Mesendoderm (in vitro differentiated cells): Measurements from ENCODE around the gene PEMT.
A peak's percentile ranks its signal among the peaks of the same experiment; 100 is the strongest.

ENCODE experiments used
- DNase-seq: peaks from one replicate; pipeline ENCODE4 v3.0.0; 2013
- H2AK5ac ChIP-seq: 2 replicates; pipeline ENCODE4 v1.6.1; 2013; ENCODE audit warnings: low read length, inconsistent platforms
- H2BK120ac ChIP-seq: 2 replicates; pipeline ENCODE4 v1.6.1; 2013; ENCODE audit warnings: low read depth, mild to moderate bottlenecking, low read length, moderate library complexity, mixed read lengths
- H2BK15ac ChIP-seq: replicated peaks from 2 replicates; pipeline ENCODE4 v1.6.1; 2013; ENCODE audit warnings: low read depth, mild to moderate bottlenecking, moderate library complexity
- H2BK5ac ChIP-seq: 2 replicates; pipeline ENCODE4 v1.6.1; 2013; ENCODE audit warnings: low read length, inconsistent platforms
- H3K18ac ChIP-seq: 2 replicates; pipeline ENCODE4 v1.6.1; 2013; ENCODE audit warnings: mild to moderate bottlenecking, low read length, mixed read lengths
- H3K23ac ChIP-seq: one replicate; pipeline ENCODE4 v1.6.1; 2013; ENCODE audit warnings: low read length
- H3K27ac ChIP-seq: 2 replicates; pipeline ENCODE4 v1.5.1; 2013; ENCODE audit warnings: low read depth, mild to moderate bottlenecking, inconsistent platforms, low read length, moderate library complexity
- H3K27me3 ChIP-seq: 2 replicates; pipeline ENCODE4 v1.6.1; 2013; ENCODE audit warnings: low read length, control low read depth, mild to moderate bottlenecking, inconsistent platforms; ENCODE audit not compliant: insufficient read depth, poor library complexity
- H3K36me3 ChIP-seq: 2 replicates; pipeline ENCODE4 v1.6.1; 2013; ENCODE audit warnings: low read length, inconsistent platforms; ENCODE audit not compliant: control insufficient read depth, insufficient read depth
- H3K4ac ChIP-seq: one replicate; pipeline ENCODE4 v1.6.1; 2013; ENCODE audit warnings: low read depth, mild to moderate bottlenecking, low read length, moderate library complexity
- H3K4me1 ChIP-seq: 2 replicates; pipeline ENCODE4 v1.6.1; 2013; ENCODE audit warnings: low read depth, low read length, inconsistent platforms; ENCODE audit not compliant: control insufficient read depth
- H3K4me2 ChIP-seq: 2 replicates; pipeline ENCODE4 v1.6.1; 2013; ENCODE audit warnings: low read length
- H3K4me3 ChIP-seq: 2 replicates; pipeline ENCODE4 v1.5.1; 2013; ENCODE audit warnings: mild to moderate bottlenecking, low read length
- H3K56ac ChIP-seq: one replicate; pipeline ENCODE4 v1.6.1; 2013; ENCODE audit warnings: low read length
- H3K79me1 ChIP-seq: 2 replicates; pipeline ENCODE4 v1.6.1; 2013; ENCODE audit warnings: low read length, inconsistent platforms
- H3K79me2 ChIP-seq: 2 replicates; pipeline ENCODE4 v1.6.1; 2013; ENCODE audit warnings: mild to moderate bottlenecking, low read length; ENCODE audit not compliant: control insufficient read depth, insufficient read depth
- H3K9ac ChIP-seq: 2 replicates; pipeline ENCODE4 v1.6.1; 2013; ENCODE audit warnings: low read length, inconsistent platforms
- H4K5ac ChIP-seq: one replicate; pipeline ENCODE4 v1.6.1; 2013; ENCODE audit warnings: low read length
- H4K8ac ChIP-seq: one replicate; pipeline ENCODE4 v1.6.1; 2013; ENCODE audit warnings: low read depth, mild to moderate bottlenecking, control low read depth, low read length, moderate library complexity
- WGBS: extraction: QIAGEN DNeasy Blood & Tissue Kit; methylation state at CpG from one replicate; pipeline ENCODE4 v1.1.7; 2013; ENCODE audit warnings: low lambda C conversion rate, missing lambda C conversion rate; ENCODE audit not compliant: insufficient coverage; ENCODE audit errors: extremely low coverage; 5-methylcytosine and 5-hydroxymethylcytosine counted together

PEMT gene

DNA sequence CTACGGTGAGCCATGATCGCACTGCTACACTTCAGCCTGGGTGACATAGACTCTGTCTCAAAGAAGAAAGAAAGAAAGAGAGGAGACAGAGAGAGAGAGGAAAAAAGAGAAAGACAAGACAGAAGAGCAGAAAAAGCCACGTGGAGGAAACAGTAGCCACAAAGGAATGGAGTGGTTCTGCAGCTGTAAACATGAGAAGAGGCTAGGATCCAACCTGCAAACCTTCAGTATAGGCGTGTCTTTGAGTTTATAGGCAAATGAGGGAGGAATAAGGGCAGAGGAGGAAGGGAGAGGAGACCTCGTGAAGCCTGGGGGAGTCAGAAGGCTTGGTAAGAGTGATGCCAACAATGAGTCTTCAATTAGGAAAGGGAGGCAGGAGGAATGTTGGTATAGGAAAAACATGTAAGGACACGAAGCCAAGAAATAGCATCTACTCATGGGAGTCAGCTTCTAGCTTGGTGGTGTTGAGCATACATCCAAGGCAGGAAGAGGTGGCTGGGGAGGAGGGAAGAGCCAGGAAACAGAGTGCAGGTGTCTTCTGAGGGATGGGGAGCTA, 110.8 kb downstream of the PEMT start:
- H2AK5ac ChIP-seq = no peak overlapping the region
- no peak overlapping the region for H3K23ac ChIP-seq
- no peak overlapping the region for H3K56ac ChIP-seq
- H3K4me1 ChIP-seq = no peaks in the 10 kb centered on the region
- H4K5ac ChIP-seq = no peak overlapping the region
- H4K8ac ChIP-seq = no peak overlapping the region
- peaks cover 1% of the 10 kb centered on the region for H3K36me3 ChIP-seq
- no peak overlapping the region for H2BK120ac ChIP-seq
- WGBS = no CpG with 5 or more reads among the region's 6 CpGs
- DNase-seq = no peak
- H3K27me3 ChIP-seq = no peaks in the 10 kb centered on the region
- no peak overlapping the region for H3K4me2 ChIP-seq
- no peak overlapping the region for H3K4me3 ChIP-seq
- H2BK15ac ChIP-seq = no peak overlapping the region
- H3K79me2 ChIP-seq = peaks cover 34% of the 10 kb centered on the region
- no peak overlapping the region for H3K4ac ChIP-seq
- peaks cover 32% of the 10 kb centered on the region for H3K79me1 ChIP-seq
- H3K18ac ChIP-seq = no peak overlapping the region
- H2BK5ac ChIP-seq = no peak overlapping the region
- H3K9ac ChIP-seq = no peak overlapping the region
- H3K27ac ChIP-seq = no peak overlapping the region

DNA sequence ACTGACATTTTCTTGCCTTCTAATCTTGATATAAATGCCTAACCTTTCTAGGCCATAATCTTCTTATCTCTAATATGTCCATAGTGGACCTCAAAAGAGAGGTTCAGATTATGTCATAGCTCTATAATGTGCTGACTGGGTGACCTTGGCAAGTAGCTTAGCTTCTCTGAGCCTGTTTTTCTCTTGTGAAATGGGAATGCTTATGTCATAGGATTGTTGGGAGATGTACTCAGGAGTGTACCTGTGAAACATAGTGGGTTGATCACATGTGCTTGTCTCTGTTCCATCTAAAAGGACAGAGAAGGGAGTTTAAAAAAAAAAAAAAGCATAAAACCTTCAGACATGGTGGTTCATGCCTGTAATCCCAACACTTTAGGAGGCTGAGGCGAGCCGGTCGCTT, 112.3 kb downstream of the PEMT start:
- Histone ChIP-seq H4K5ac (no peak overlapping the region), H3K36me3 (peaks cover 1% of the 10 kb centered on the region), H2BK5ac (no peak overlapping the region), H2BK120ac (no peak overlapping the region), H3K27me3 (no peaks in the 10 kb centered on the region), H2AK5ac (no peak overlapping the region), H3K9ac (no peak overlapping the region), H3K4me1 (no peaks in the 10 kb centered on the region), H3K79me1 (peaks cover 27% of the 10 kb centered on the region), H3K4me3 (no peak overlapping the region), H3K27ac (no peak overlapping the region), H3K18ac (no peak overlapping the region), H3K4me2 (no peak overlapping the region), H3K4ac (no peak overlapping the region), H2BK15ac (no peak overlapping the region), H3K23ac (no peak overlapping the region), H3K56ac (no peak overlapping the region), H4K8ac (no peak overlapping the region), H3K79me2 (peaks cover 31% of the 10 kb centered on the region)
- no CpG with 5 or more reads among the region's 3 CpGs for WGBS
- no peak for DNase-seq

DNA sequence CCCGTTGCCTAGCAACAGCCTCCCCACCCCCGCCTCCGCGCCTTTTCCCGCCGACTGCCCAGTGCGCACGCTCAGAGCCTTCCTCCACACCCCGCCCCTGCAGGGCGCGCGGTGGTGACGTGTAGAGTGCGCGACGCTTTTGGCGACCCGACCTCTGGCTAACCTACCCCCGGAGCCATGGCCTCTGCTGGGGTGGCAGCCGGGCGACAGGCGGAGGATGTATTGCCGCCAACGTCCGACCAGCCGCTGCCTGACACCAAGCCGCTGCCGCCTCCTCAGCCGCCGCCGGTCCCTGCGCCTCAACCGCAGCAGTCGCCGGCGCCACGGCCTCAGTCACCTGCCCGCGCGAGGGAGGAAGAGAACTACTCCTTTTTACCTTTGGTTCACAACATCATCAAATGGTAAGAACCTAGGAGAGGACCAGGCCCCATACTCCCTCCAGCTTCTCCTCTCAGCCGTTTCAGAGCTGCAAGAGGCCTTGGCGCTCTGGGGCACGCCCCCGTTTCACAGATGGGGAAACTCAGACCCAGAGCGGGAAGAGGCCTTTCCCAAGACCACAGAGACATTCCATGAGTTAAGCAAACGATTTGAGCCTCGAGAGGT, 114.5 kb downstream of the PEMT start, which contains the start of gene MED9:
MED9 (plus strand) TSS at position 136 of the 603 bp plus-strand sequence; CDS start at position 178, 42 bp downstream.
- H3K79me1 ChIP-seq = peaks cover 22% of the 10 kb centered on the region
- WGBS = no CpG with 5 or more reads among the region's 47 CpGs
- no peak within 1 kb of the TSS for H4K8ac ChIP-seq
- H3K56ac ChIP-seq = peak within 1 kb of the TSS; percentile 99
- H2BK15ac ChIP-seq = no peak within 1 kb of the TSS
- H3K23ac ChIP-seq = peak within 1 kb of the TSS; percentile 99
- no peak within 1 kb of the TSS for H3K18ac ChIP-seq
- peaks cover 25% of the 10 kb centered on the region for H3K79me2 ChIP-seq
- DNase-seq = peak; percentile 96
- H2BK5ac ChIP-seq = peak within 1 kb of the TSS; percentile 67
- peak within 1 kb of the TSS; percentile 99 for H3K9ac ChIP-seq
- peaks cover 1% of the 10 kb centered on the region for H3K36me3 ChIP-seq
- no peak within 1 kb of the TSS for H2BK120ac ChIP-seq
- no peak within 1 kb of the TSS for H3K4ac ChIP-seq
- H4K5ac ChIP-seq = no peak within 1 kb of the TSS
- no peaks in the 10 kb centered on the region for H3K4me1 ChIP-seq
- peak within 1 kb of the TSS; percentile 91 for H3K4me3 ChIP-seq
- no peaks in the 10 kb centered on the region for H3K27me3 ChIP-seq
- H2AK5ac ChIP-seq = no peak within 1 kb of the TSS
- peak within 1 kb of the TSS; percentile 91 for H3K4me2 ChIP-seq
- H3K27ac ChIP-seq = peak within 1 kb of the TSS; percentile 56

DNA sequence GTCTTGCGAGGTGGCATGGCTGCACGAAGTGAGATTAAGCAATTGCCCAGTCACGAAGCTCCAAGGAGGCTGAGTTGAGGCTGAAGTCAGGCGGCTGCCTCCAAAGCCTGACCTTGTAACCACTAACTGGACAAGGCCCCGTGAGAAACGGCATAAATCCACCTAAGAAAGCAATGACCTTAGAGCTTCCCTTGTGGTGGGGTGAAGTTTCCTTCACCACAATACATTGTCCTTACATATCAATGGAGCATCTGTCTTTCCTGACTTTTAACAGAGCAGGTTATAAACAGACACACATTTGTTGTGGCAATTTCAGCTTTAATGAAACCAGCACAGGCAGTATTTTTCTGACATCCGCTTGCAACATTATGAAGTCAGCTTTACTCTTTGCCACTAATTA, 117.2 kb downstream of the PEMT start:
- Histone ChIP-seq H3K79me2 (peaks cover 14% of the 10 kb centered on the region), H2BK15ac (no peak overlapping the region), H4K8ac (no peak overlapping the region), H3K36me3 (no peaks in the 10 kb centered on the region), H3K23ac (no peak overlapping the region), H2AK5ac (no peak overlapping the region), H3K9ac (no peak overlapping the region), H3K79me1 (peaks cover 14% of the 10 kb centered on the region), H3K18ac (no peak overlapping the region), H3K27me3 (no peaks in the 10 kb centered on the region), H3K27ac (no peak overlapping the region), H2BK5ac (no peak overlapping the region), H3K4me2 (no peak overlapping the region), H3K56ac (no peak overlapping the region), H3K4me3 (no peak overlapping the region), H3K4ac (no peak overlapping the region), H3K4me1 (no peaks in the 10 kb centered on the region), H2BK120ac (no peak overlapping the region), H4K5ac (no peak overlapping the region)
- whole genome bisulfite sequencing = no CpG with 5 or more reads among the region's 7 CpGs
- DNase-seq = no peak

DNA sequence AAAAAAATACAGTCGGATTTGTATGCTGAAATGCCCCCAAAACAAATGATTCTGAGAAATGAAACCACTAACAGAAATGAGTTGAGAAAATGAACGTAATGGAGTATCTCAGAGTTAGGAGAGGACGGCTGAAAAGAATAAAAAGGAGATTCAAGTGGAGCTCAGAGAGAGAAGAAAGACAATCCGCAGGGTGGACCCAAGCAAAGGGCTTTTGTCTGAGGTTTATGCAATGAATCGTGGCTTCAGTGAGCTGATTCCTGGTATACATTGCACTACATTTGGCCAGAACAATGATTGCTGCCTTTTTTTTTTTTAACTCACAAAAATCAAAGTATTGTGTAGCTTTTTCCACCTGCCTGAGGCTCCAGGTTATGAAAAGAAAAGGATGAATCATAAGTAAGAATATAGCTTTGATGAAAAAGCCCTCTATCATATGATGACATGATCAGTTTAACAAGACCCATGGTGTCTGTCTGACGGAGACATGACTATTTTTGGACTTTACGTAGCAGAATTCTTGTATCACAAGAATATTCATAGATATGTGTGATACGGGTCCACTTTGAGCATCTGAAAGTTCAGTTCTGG, 119.1 kb downstream of the PEMT start:
- WGBS = no CpG with 5 or more reads among the region's 8 CpGs
- no peak overlapping the region for H2BK120ac ChIP-seq
- H3K4me1 ChIP-seq = no peaks in the 10 kb centered on the region
- H3K4me3 ChIP-seq = no peak overlapping the region
- H3K79me2 ChIP-seq = peaks cover 2% of the 10 kb centered on the region
- H3K4ac ChIP-seq = no peak overlapping the region
- peaks cover 4% of the 10 kb centered on the region for H3K79me1 ChIP-seq
- no peak overlapping the region for H4K8ac ChIP-seq
- H4K5ac ChIP-seq = no peak overlapping the region
- H3K27ac ChIP-seq = no peak overlapping the region
- no peak overlapping the region for H2AK5ac ChIP-seq
- H3K36me3 ChIP-seq = no peaks in the 10 kb centered on the region
- no peak overlapping the region for H3K56ac ChIP-seq
- no peak overlapping the region for H3K9ac ChIP-seq
- H3K27me3 ChIP-seq = no peaks in the 10 kb centered on the region
- H3K18ac ChIP-seq = no peak overlapping the region
- no peak overlapping the region for H3K23ac ChIP-seq
- H2BK15ac ChIP-seq = no peak overlapping the region
- no peak for DNase-seq
- H3K4me2 ChIP-seq = no peak overlapping the region
- no peak overlapping the region for H2BK5ac ChIP-seq
